ENCODE data around the gene RUFY4.

Gene RUFY4

DNA sequence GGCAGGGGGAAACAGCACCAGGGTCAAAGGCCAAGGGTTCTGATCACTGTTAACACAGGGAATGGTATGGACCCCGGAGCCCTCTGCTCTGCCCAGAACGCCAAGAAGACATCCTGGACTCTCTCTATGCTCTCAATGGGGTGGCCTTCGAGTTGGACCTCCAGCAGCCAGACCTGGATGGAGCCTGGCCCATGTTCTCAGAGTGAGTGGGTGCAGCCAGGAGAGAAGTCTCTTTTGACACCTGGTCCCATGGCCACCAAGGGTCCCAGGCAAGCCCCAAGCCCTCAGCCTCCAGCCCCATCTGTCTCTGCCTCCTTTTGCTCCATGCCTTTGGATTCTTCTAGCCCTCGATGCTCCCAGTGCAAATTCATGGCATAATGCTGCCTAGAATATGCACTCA is 4.1 kb downstream of the RUFY4 start:
- H3K4me3 ChIP-seq (ENCODE audit: low read length) = no peak overlapping the region
- no peaks in the 10 kb centered on the region; the same call in 1 of the 2 replicates for H3K27me3 ChIP-seq (ENCODE audit: low read depth, low read length)
- no peak overlapping the region for H2AFZ ChIP-seq (ENCODE audit: low read depth, low read length)
- TF ChIP-seq CTCF (IDR thresholded peaks at IDR 0.05; ENCODE audit: low read depth, low read length) (no peak), EZH2phosphoT487 (IDR thresholded peaks at IDR 0.05; ENCODE audit: low read depth) (no peak)
- H3K9me3 ChIP-seq (ENCODE audit: insufficient read depth, low read length) = no peaks in the 10 kb centered on the region
- peaks cover 10% of the 10 kb centered on the region for H3K4me1 ChIP-seq (ENCODE audit: low read length)
- H3K79me2 ChIP-seq (ENCODE audit: low read length) = no peaks in the 10 kb centered on the region
- no peaks in the 10 kb centered on the region for H3K36me3 ChIP-seq (replicated peaks; ENCODE audit: low read depth, low read length)
- H3K27ac ChIP-seq (ENCODE audit: low read length) = no peak overlapping the region
- no peak overlapping the region for H3K4me2 ChIP-seq (ENCODE audit: low read length)
- no peaks in the 10 kb centered on the region for H4K20me1 ChIP-seq (ENCODE audit: insufficient read depth, low read length)
- no peak overlapping the region for H3K9ac ChIP-seq (ENCODE audit: low read length)

- peak overlapping the region; percentile 89; the same call in 1 of the 2 replicates for H2AFZ ChIP-seq (ENCODE audit: low read depth, low read length)
These were observed 5.0 kb downstream of the RUFY4 start for GRCh38 chr2:218074031-218074430.

GRCh38 chr2:218075975-218076811 is 7.1 kb downstream of the RUFY4 start:
- no peak for TF ChIP-seq CTCF (IDR thresholded peaks at IDR 0.05; ENCODE audit: low read depth, low read length)
- no peak for TF ChIP-seq EZH2phosphoT487 (IDR thresholded peaks at IDR 0.05; ENCODE audit: low read depth)
- H3K9ac ChIP-seq (ENCODE audit: low read length) = no peak overlapping the region
- no peaks in the 10 kb centered on the region; the same call in 1 of the 2 replicates for H3K27me3 ChIP-seq (ENCODE audit: low read depth, low read length)
- H2AFZ ChIP-seq (ENCODE audit: low read depth, low read length) = no peak overlapping the region
- H3K4me2 ChIP-seq (ENCODE audit: low read length) = no peak overlapping the region
- no peaks in the 10 kb centered on the region for H3K36me3 ChIP-seq (replicated peaks; ENCODE audit: low read depth, low read length)
- no peaks in the 10 kb centered on the region for H3K9me3 ChIP-seq (ENCODE audit: insufficient read depth, low read length)
- peaks cover 18% of the 10 kb centered on the region for H3K4me1 ChIP-seq (ENCODE audit: low read length)
- no peaks in the 10 kb centered on the region for H3K79me2 ChIP-seq (ENCODE audit: low read length)
- no peak overlapping the region for H3K4me3 ChIP-seq (ENCODE audit: low read length)
- no peaks in the 10 kb centered on the region for H4K20me1 ChIP-seq (ENCODE audit: insufficient read depth, low read length)
- no peak overlapping the region for H3K27ac ChIP-seq (ENCODE audit: low read length)

More at GRCh38 chr2:218074031-218074430, 5.0 kb downstream of the RUFY4 start:
- Histone ChIP-seq H3K4me1 (ENCODE audit: low read length) (peaks cover 5% of the 10 kb centered on the region; the same call in 1 of the 2 replicates), H3K9ac (ENCODE audit: low read length) (no peak overlapping the region), H3K36me3 (replicated peaks; ENCODE audit: low read depth, low read length) (no peaks in the 10 kb centered on the region), H4K20me1 (ENCODE audit: insufficient read depth, low read length) (no peaks in the 10 kb centered on the region), H3K4me3 (ENCODE audit: low read length) (no peak overlapping the region), H3K27me3 (ENCODE audit: low read depth, low read length) (no peaks in the 10 kb centered on the region; the same call in 1 of the 2 replicates), H3K4me2 (ENCODE audit: low read length) (peak overlapping the region; percentile 36), H3K27ac (ENCODE audit: low read length) (no peak overlapping the region), H3K79me2 (ENCODE audit: low read length) (no peaks in the 10 kb centered on the region), H3K9me3 (ENCODE audit: insufficient read depth, low read length) (no peaks in the 10 kb centered on the region)
- TF ChIP-seq EZH2phosphoT487 (IDR thresholded peaks at IDR 0.05; ENCODE audit: low read depth) (no peak), CTCF (IDR thresholded peaks at IDR 0.05; ENCODE audit: low read depth, low read length) (peak; percentile 63)

GRCh38 chr2:218077464-218078216 is 8.6 kb downstream of the RUFY4 start:
- H4K20me1 ChIP-seq (ENCODE audit: insufficient read depth, low read length) = no peaks in the 10 kb centered on the region
- H3K27me3 ChIP-seq (ENCODE audit: low read depth, low read length) = no peaks in the 10 kb centered on the region; the same call in 1 of the 2 replicates
- H2AFZ ChIP-seq (ENCODE audit: low read depth, low read length) = no peak overlapping the region
- H3K4me3 ChIP-seq (ENCODE audit: low read length) = no peak overlapping the region
- H3K9me3 ChIP-seq (ENCODE audit: insufficient read depth, low read length) = no peaks in the 10 kb centered on the region
- no peak overlapping the region for H3K9ac ChIP-seq (ENCODE audit: low read length)
- H3K27ac ChIP-seq (ENCODE audit: low read length) = no peak overlapping the region
- no peaks in the 10 kb centered on the region for H3K79me2 ChIP-seq (ENCODE audit: low read length)
- TF ChIP-seq CTCF (IDR thresholded peaks at IDR 0.05; ENCODE audit: low read depth, low read length) (no peak), EZH2phosphoT487 (IDR thresholded peaks at IDR 0.05; ENCODE audit: low read depth) (no peak)
- peaks cover 33% of the 10 kb centered on the region for H3K4me1 ChIP-seq (ENCODE audit: low read length)
- H3K4me2 ChIP-seq (ENCODE audit: low read length) = no peak overlapping the region
- H3K36me3 ChIP-seq (replicated peaks; ENCODE audit: low read depth, low read length) = no peaks in the 10 kb centered on the region

All from OCI-LY3 (cell line).